Measurements from ENCODE around the gene PPIF. TPM values are rescaled to one million over a fixed set of nuclear protein-coding genes. Genes with fewer than 3 reads are reported as not detected.

PPIF gene
- total RNA-seq, 1 experiment from 2014 or later: 80.9 TPM

GRCh38 chr10:79322616-79323543 lies 24.4 kb upstream of the PPIF start:
- CTCF ChIA-PET: interaction anchor here (1.0 to 3.0 kb wide), 2 partner anchors 24 to 52 kb away, joined by 4 to 9 read pairs; partner anchors contain the start of gene PPIF
- TF ChIP-seq E2F4 (CRISPR knock-in tag; IDR thresholded peaks at IDR 0.05; ENCODE audit: borderline replicate concordance, low read depth) (no peak), NFYB (CRISPR knock-in tag; conservative IDR thresholded peaks at IDR 0.05; ENCODE audit: low read depth) (no peak), PREB (CRISPR knock-in tag; IDR thresholded peaks at IDR 0.05; ENCODE audit: borderline replicate concordance) (no peak), USF1 (CRISPR knock-in tag; IDR thresholded peaks at IDR 0.05) (no peak), ZNF396 (CRISPR knock-in tag; IDR thresholded peaks at IDR 0.05; ENCODE audit: borderline replicate concordance) (no peak), AFF4 (CRISPR knock-in tag; IDR thresholded peaks at IDR 0.05; ENCODE audit: borderline replicate concordance) (no peak), ELF4 (CRISPR knock-in tag; IDR thresholded peaks at IDR 0.05; ENCODE audit: low read depth) (no peak), MAX (CRISPR knock-in tag; IDR thresholded peaks at IDR 0.05) (no peak), FOXJ3 (CRISPR knock-in tag; IDR thresholded peaks at IDR 0.05; ENCODE audit: borderline replicate concordance) (no peak), JUN (CRISPR knock-in tag; IDR thresholded peaks at IDR 0.05) (no peak), ZBTB21 (CRISPR knock-in tag; IDR thresholded peaks at IDR 0.05; ENCODE audit: borderline replicate concordance) (no peak), ATF2 (CRISPR knock-in tag; IDR thresholded peaks at IDR 0.05; ENCODE audit: borderline replicate concordance, low read depth) (no peak), ATF1 (CRISPR knock-in tag; IDR thresholded peaks at IDR 0.05) (no peak), ARID4B (CRISPR knock-in tag; IDR thresholded peaks at IDR 0.05; ENCODE audit: borderline replicate concordance) (no peak), JAZF1 (CRISPR knock-in tag; IDR thresholded peaks at IDR 0.05) (no peak), GRHL2 (CRISPR knock-in tag; IDR thresholded peaks at IDR 0.05; ENCODE audit: insufficient replicate concordance, severe bottlenecking) (no peak)
- POLR2A ChIA-PET: no interaction called here
- Mint-ChIP-seq H3K4me1 (peaks cover 11% of the 10 kb centered on the region), H3K27me3 (ENCODE audit: low read depth) (no peaks in the 10 kb centered on the region; the same call in 1 of the 2 replicates), H3K36me3 (no peaks in the 10 kb centered on the region), H3K4me3 (no peak overlapping the region), H3K9me3 (peaks cover 10% of the 10 kb centered on the region), H3K27ac (no peak overlapping the region)
- ATAC-seq (no peak), DNase-seq (ENCODE audit: low spot score) (no peak)

All from WTC11 (cell line).